ENCODE measurements around the gene METTL8.

DNA sequence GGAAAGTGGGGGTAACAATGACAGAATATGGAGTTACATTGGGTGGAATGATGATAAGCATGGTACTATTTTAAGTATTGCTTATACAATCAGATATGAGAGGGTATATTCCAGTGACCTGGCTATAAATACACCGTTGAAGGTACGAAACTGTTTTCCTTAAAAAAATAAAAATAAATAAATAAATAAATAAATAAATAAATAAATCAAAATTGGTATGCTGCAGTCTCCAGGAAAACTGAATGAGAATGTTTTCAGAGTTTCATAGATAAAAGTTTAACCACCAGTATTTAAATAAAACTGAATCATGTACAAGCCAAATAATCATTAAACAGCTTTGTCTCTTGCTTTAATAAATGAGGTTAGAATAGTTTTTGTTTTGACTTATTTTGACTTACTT is 71.4 kb downstream of the METTL8 start:
- TF ChIP-seq ZNF274 (IDR thresholded peaks at IDR 0.05; ENCODE audit: low read depth, low read length), result no peak
- no peak for TF ChIP-seq YY1 (IDR thresholded peaks at IDR 0.05; ENCODE audit: insufficient read depth, insufficient read length)
- TF ChIP-seq SUZ12 (IDR thresholded peaks at IDR 0.05; ENCODE audit: extremely low read depth, insufficient read depth, insufficient read length), result no peak

Measured in NT2/D1 (cell line).